OCI-LY1 (cell line): ENCODE results near the gene NEURL1B.
A peak's percentile ranks its signal among the peaks of the same experiment; 100 is the strongest.

Source experiments
- EZH2 ChIP-seq: fragments of 200-600 bp; sonication (generic), shearing (Covaris generic); IDR thresholded peaks from 2 replicates; pipeline ENCODE4 v1.8.0; 2017; ENCODE audit warnings: borderline replicate concordance, mixed run types, mild to moderate bottlenecking, antibody characterized with exemption, low read length, moderate library complexity, mixed read lengths
- TF ChIP-seq, protein P1 (sequence below): fragments of 200-600 bp; sonication (generic), shearing (Covaris generic); IDR thresholded peaks from 2 replicates; pipeline ENCODE4 v1.5.1; 2017; ENCODE audit warnings: mild to moderate bottlenecking, antibody characterized with exemption, low read length, moderate library complexity, mixed read lengths

- TF ChIP-seq, protein P1, sequence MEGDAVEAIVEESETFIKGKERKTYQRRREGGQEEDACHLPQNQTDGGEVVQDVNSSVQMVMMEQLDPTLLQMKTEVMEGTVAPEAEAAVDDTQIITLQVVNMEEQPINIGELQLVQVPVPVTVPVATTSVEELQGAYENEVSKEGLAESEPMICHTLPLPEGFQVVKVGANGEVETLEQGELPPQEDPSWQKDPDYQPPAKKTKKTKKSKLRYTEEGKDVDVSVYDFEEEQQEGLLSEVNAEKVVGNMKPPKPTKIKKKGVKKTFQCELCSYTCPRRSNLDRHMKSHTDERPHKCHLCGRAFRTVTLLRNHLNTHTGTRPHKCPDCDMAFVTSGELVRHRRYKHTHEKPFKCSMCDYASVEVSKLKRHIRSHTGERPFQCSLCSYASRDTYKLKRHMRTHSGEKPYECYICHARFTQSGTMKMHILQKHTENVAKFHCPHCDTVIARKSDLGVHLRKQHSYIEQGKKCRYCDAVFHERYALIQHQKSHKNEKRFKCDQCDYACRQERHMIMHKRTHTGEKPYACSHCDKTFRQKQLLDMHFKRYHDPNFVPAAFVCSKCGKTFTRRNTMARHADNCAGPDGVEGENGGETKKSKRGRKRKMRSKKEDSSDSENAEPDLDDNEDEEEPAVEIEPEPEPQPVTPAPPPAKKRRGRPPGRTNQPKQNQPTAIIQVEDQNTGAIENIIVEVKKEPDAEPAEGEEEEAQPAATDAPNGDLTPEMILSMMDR, result peak; percentile 91
- TF ChIP-seq EZH2, result no peak
These were observed 72.2 kb downstream of the NEURL1B start for GRCh38 chr5:172713113-172713808.
